Measurements from ENCODE around the gene KIF2C. TPM values are rescaled to one million over a fixed set of nuclear protein-coding genes. Genes with fewer than 3 reads are reported as not detected.

Gene KIF2C
- total RNA-seq: 15.3 and 27.3 TPM in 2 replicates

GRCh38 chr1:44739307-44740178 is at the start of gene KIF2C:
TSS of gene KIF2C (plus strand) at chr1:44739837. CDS start at chr1:44739933, 96 bp downstream.

GRCh38 chr1:44730741-44731512 is 8.7 kb upstream of the KIF2C start, which contains the start of gene RNU5D-1:
TSS of gene RNU5D-1 (minus strand) at chr1:44731170.

DNA sequence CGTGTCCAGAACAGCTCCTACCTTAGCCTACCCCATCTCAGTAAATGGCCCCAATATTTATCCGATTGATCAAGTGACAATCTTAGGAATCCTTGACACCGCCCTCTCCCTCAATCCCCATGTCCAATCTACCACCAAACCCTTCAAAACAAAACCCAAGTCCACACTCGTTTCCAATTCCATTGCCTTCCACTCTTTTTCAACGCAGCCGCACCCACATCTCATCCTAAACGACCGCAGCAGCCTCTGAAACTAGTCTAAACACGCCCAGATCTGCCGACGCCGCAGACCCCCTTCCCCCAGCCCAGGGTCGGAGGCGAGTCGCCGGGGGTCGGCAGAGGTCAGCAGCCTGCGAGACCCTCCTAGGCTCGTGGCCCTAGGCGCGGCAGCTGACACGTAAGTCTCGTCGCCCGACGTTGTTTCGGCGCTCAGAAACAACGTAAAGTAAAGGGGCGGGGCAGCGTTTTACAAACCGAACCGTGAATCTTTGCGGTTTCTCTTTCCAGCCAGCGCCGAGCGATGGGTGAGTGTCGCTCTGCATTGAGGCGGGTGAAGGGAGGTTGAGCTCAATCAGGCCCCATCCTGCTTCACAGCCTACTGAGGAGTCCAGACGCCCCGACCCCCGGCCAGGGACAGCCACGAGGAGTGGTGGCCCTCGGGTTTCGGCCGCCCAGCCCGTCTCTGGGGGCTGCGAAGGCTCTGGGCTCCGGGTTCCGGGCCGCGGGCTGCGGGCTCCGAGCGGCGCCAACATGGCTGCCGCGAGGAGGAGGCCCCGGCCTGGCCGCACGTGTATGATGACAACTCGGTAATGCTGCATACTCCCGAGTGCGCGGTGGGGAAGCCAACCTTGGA is 35.7 kb downstream of the KIF2C start, which contains the start of gene RPS8:
RPS8 (plus strand) TSS at position 463 of the 852 bp plus-strand sequence; CDS start at position 520, 57 bp downstream.

DNA sequence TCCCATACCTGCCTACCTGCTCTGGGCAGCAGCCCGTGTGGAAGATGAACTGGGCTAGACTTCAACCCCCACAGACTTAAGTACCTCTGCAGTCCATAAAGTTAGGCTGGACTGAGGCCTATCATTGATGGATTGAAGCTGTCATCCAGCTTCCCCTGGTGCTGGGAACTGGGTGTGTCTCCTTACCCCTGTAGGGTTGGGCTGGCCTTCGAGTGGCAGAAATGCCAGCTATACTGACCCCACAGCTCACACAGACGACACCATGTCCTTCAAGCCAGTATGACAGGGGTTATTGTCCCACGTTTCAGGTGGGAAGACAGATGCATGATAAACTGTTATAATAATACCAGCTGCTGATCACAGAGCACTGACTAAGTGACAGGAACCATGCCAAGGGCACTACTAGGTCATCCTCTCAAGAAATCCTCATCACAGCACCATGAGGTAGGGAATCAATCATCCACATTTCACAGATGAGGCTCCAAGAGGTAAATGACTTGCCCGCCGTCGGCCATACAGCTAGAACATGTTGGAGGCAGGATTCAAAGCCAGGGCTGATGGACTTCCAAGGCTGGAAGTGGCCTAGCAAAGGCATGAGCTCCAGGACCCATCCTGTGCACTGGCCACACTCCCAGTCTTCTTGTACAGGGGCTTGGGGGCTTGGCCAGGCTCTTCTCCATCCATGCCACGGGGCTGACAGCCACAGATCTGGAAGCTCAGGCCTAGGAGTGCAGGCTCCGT is 48.7 kb downstream of the KIF2C start, which contains the start of gene BEST4:
BEST4 (minus strand) TSS at position 51 of the 741 bp plus-strand sequence. CDS start 465 bp downstream, outside the sequence.

DNA sequence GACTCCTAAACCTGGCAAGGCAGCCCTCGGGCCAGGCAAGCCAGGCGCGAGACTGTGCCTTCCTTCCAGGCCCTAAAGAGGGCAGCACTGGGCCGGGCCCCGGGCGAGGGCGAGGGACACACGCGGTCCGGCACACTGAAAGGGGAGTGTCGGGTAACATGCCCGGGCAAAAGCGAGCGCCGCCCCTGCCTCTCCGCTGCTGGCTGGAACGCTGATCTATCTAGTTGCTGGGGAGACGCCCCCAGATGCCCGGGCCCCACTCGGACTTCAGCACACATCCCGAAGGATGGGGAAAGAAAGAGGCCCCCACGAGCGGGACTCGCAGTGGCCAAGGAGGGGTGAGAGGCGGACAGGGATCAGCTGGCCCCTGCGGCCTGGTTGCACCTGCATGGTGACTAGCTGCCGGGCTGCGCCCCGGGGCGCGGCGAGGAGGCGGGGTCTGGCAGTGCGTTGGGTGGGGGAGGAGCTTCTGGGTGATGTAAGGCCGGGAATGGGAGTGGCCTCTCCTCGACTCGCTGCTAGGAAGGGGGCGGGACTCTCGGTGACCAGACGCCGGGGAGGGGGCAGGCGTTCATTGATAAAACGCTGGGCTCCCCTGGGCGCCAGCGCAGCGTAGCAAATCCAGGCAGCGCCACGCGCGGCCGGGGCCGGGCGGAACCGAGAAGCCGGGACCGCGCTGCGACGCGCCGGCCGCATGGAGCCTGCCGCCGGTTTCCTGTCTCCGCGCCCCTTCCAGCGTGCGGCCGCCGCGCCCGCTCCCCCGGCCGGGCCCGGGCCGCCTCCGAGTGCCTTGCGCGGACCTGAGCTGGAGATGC is 60.3 kb downstream of the KIF2C start, which contains the start of gene PLK3:
PLK3 (plus strand) TSS at position 608 of the 815 bp plus-strand sequence; CDS start at position 695, 87 bp downstream.

DNA sequence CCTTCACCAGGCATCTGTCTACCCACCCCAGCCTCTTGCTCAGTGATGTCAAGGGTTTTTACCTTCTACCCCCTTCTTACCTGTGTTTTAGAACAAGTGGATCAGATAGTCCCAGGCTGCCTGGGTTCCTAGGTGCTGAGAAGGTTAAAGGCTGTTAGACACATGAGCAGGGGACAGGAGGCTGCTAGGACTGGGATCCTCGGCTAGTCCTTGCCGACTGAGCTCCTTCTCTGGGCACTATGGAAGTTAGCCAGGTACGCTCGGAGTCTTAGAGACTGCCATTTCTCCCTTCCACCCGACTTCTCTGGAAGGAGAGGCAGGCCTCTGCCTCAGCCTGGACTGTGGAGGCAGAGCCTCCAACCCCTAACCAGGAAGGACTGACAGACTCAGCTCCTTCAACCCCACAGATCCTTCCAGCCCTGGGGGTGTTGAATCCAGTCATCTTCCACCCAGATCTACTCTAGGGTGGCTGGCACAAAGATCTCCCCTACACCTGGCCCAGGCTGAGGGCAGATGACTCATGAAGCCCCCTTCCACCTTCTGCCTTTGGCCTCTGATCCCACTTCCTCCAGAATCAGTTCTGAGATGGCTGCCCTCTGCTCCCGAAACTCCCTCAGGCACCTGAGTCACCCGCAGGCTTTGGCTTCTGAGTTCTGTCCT is 67.2 kb downstream of the KIF2C start, which contains the start of gene DYNLT4:
DYNLT4 (minus strand) TSS at position 648 of the 660 bp plus-strand sequence. CDS start 683 bp downstream, outside the sequence.

GRCh38 chr1:44808063-44808937 is 68.7 kb downstream of the KIF2C start, which contains the start of gene BTBD19:
TSS of gene BTBD19 (plus strand) at chr1:44808523. CDS start at chr1:44808821, 298 bp downstream.

Other genes starting within 250 kb of the KIF2C start
- 4.9 and 5.0 TPM in 2 replicates for gene TMEM53, start 65.4 kb upstream of the KIF2C start, total RNA-seq
- 0.37 and 0.92 TPM in 2 replicates for gene ARMH1, start 65.1 kb upstream of the KIF2C start, total RNA-seq
- not detected in 2 replicates for gene RNU5D-1, start 8.7 kb upstream of the KIF2C start, total RNA-seq
- gene RPS8, start 35.7 kb downstream of the KIF2C start, total RNA-seq: 1,243 and 1,276 TPM in 2 replicates
- gene BEST4, start 48.3 kb downstream of the KIF2C start, total RNA-seq: 0.12 and 0.13 TPM in 2 replicates
- 29.2 and 29.7 TPM in 2 replicates for gene PLK3, start 60.5 kb downstream of the KIF2C start, total RNA-seq
- gene DYNLT4, start 67.5 kb downstream of the KIF2C start, total RNA-seq: 0.12 TPM in 1 of 2 replicates, not detected in the other
- gene BTBD19, start 68.7 kb downstream of the KIF2C start, total RNA-seq: 5.3 and 7.6 TPM in 2 replicates
- 0.12 and 0.40 TPM in 2 replicates for gene PTCH2, start 103.4 kb downstream of the KIF2C start, total RNA-seq
- gene EIF2B3, start 246.8 kb downstream of the KIF2C start, total RNA-seq: 40.4 and 51.4 TPM in 2 replicates